ENCODE data around the gene SYNDIG1L.

The SYNDIG1L gene

GRCh38 chr14:74418031-74418430, 8.0 kb downstream of the SYNDIG1L start:
- H3K4me3 ChIP-seq (ENCODE audit: low read depth, low read length), result no peak overlapping the region
- TF ChIP-seq, protein P1, sequence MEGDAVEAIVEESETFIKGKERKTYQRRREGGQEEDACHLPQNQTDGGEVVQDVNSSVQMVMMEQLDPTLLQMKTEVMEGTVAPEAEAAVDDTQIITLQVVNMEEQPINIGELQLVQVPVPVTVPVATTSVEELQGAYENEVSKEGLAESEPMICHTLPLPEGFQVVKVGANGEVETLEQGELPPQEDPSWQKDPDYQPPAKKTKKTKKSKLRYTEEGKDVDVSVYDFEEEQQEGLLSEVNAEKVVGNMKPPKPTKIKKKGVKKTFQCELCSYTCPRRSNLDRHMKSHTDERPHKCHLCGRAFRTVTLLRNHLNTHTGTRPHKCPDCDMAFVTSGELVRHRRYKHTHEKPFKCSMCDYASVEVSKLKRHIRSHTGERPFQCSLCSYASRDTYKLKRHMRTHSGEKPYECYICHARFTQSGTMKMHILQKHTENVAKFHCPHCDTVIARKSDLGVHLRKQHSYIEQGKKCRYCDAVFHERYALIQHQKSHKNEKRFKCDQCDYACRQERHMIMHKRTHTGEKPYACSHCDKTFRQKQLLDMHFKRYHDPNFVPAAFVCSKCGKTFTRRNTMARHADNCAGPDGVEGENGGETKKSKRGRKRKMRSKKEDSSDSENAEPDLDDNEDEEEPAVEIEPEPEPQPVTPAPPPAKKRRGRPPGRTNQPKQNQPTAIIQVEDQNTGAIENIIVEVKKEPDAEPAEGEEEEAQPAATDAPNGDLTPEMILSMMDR (IDR thresholded peaks at IDR 0.05; ENCODE audit: low read depth, low read length), result no peak

GRCh38 chr14:74417611-74418010, 8.4 kb downstream of the SYNDIG1L start:
- TF ChIP-seq, protein P1 (IDR thresholded peaks at IDR 0.05; ENCODE audit: low read depth, low read length), result no peak
- no peak overlapping the region for H3K4me3 ChIP-seq (ENCODE audit: low read depth, low read length)

DNA sequence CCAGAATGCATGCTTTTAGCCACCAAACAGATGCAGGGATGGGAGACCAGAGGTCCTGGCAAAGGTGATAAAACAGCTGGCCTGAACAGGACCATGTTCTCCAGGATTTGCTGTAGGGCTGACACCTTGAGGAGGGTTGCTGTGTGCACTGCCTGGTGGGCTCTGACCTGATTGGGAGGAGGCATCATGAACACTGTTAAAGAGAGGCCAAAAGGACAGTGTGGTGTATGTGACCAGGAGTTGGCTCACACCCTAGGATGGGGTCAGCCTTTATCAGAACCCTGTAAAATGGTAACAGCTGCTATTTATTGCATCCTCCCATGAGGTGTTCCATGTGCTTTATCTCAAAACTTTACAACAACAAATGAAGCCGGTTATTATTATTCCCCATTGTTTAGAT, 8.8 kb downstream of the SYNDIG1L start:
- TF ChIP-seq, protein P1 (IDR thresholded peaks at IDR 0.05; ENCODE audit: low read depth, low read length), result no peak
- H3K4me3 ChIP-seq (ENCODE audit: low read depth, low read length), result no peak overlapping the region

- TF ChIP-seq, protein P1 (IDR thresholded peaks at IDR 0.05; ENCODE audit: low read depth, low read length), result no peak
- no peak overlapping the region for H3K4me3 ChIP-seq (ENCODE audit: low read depth, low read length)
Measured at GRCh38 chr14:74415115-74415437, 10.9 kb downstream of the SYNDIG1L start.

DNA sequence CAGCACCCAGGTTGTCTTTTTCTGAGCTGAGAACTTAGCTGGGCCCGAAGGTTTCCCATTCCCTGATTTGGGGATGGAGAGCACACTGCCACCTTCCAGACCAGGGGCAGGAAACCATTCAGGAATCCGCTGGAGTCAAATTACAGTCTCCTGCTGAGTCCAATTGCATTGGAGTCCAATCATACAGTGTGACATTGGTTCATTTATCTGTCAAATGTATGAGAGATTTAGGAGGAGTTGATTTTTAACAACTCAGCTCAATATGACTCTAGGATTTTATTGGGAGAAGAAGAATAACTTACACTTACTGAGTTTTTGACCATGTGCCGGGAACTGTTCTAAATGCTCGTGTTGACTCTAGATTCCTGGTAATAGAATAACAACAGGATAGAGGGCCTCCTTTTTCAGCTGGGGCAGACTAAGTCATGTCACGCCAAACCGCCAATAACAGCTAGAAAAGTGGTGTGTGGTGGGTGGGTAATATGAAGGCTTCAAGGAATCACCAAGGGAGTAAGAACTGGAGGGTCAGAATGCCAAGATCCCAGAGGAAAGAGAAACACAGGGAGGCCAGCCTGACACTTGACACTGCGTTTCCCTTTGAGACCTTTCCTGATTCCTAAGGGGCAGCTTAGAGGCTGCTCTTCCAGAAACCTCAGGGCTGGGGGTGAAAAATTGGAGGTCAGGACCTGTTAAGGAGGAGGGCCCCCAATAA, 11.5 kb downstream of the SYNDIG1L start:
- H3K4me3 ChIP-seq (ENCODE audit: low read depth, low read length), result no peak overlapping the region
- TF ChIP-seq, protein P1 (IDR thresholded peaks at IDR 0.05; ENCODE audit: low read depth, low read length), result no peak

GRCh38 chr14:74413627-74414026, 12.4 kb downstream of the SYNDIG1L start:
- TF ChIP-seq, protein P1 (IDR thresholded peaks at IDR 0.05; ENCODE audit: low read depth, low read length), result no peak
- no peak overlapping the region for H3K4me3 ChIP-seq (ENCODE audit: low read depth, low read length)

GRCh38 chr14:74412753-74413152, 13.3 kb downstream of the SYNDIG1L start:
- TF ChIP-seq, protein P1 (IDR thresholded peaks at IDR 0.05; ENCODE audit: low read depth, low read length), result no peak
- no peak overlapping the region for H3K4me3 ChIP-seq (ENCODE audit: low read depth, low read length)
